H1 (cell line): ENCODE data around the gene DPYD.

Experiments used
- BACH1 ChIP-seq: IDR thresholded peaks from 2 replicates; pipeline ENCODE4 v1.6.1; 2012; ENCODE audit warnings: low read length, improper control_type of control experiment
- CBX8 ChIP-seq: fragments of 300-800, 300-1000 bp; sonication (generic); IDR thresholded peaks from 2 replicates; pipeline ENCODE4 v1.7.1; 2016; ENCODE audit warnings: low read depth, low read length, borderline replicate concordance
- CEBPB ChIP-seq: IDR thresholded peaks from 2 replicates; pipeline ENCODE4 v1.6.1; 2012; ENCODE audit warnings: low read depth, low read length
- EZH2 ChIP-seq: fragments of 200-600 bp; sonication (generic); IDR thresholded peaks from 2 replicates; pipeline ENCODE4 v1.7.1; 2012; ENCODE audit warnings: low read depth, mild to moderate bottlenecking, moderate library complexity, low read length, inconsistent platforms; ENCODE audit not compliant: severe bottlenecking
- PHF8 ChIP-seq: fragments of 200-600 bp; sonication (generic); conservative IDR thresholded peaks from 2 replicates; pipeline ENCODE4 v1.7.1; 2012; ENCODE audit warnings: low read depth, mild to moderate bottlenecking, inconsistent platforms, low read length, moderate library complexity
- TF ChIP-seq, protein P1 (sequence below), 3 experiments: IDR thresholded peaks; 1 replicate in 2 of 3; 2 replicates in 1 of 3; pipeline versions ENCODE4 v1.5.1 to v1.6.1; 2011; ENCODE audit warnings: low read length in 3 of 3, mild to moderate bottlenecking in 3 of 3, inconsistent platforms in 2 of 3, low read depth in 1 of 3, moderate library complexity in 1 of 3; ENCODE audit not compliant: insufficient read depth in 1 of 3; ENCODE audit errors: control extremely low read depth in 1 of 3

DNA sequence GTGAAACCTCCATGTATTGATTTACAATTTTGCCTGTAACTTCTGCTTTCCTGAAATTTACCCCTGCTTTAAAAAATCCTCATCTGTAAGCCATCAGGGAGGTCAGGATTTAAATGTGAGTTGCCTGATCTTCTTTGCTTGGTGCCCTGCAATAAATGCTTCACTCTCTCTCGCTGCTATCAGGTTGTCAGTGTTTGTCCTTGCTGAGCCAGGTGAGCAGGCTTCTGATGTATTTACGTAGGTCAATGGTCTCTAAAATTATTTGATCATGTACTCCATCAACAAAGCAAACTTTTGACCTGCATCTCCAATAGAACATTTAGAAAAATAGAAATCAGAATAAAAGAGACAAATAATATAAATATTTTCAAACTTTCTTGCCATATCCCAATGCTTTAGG, 453.4 kb downstream of the DPYD start:
- TF ChIP-seq CEBPB (no peak), BACH1 (no peak), PHF8 (no peak), CBX8 (no peak), EZH2 (no peak)
- TF ChIP-seq, protein P1, sequence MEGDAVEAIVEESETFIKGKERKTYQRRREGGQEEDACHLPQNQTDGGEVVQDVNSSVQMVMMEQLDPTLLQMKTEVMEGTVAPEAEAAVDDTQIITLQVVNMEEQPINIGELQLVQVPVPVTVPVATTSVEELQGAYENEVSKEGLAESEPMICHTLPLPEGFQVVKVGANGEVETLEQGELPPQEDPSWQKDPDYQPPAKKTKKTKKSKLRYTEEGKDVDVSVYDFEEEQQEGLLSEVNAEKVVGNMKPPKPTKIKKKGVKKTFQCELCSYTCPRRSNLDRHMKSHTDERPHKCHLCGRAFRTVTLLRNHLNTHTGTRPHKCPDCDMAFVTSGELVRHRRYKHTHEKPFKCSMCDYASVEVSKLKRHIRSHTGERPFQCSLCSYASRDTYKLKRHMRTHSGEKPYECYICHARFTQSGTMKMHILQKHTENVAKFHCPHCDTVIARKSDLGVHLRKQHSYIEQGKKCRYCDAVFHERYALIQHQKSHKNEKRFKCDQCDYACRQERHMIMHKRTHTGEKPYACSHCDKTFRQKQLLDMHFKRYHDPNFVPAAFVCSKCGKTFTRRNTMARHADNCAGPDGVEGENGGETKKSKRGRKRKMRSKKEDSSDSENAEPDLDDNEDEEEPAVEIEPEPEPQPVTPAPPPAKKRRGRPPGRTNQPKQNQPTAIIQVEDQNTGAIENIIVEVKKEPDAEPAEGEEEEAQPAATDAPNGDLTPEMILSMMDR (IDR thresholded peaks at IDR 0.05; ENCODE audit: control extremely low read depth in 1 of 3, insufficient read depth in 1 of 3, low read depth in 1 of 3, low read length in 3 of 3), result no peak
